Retinal pigment epithelial cell (primary cell): ENCODE data around the gene ZBTB16.

Source experiments
- DNase-seq: peaks from one replicate; pipeline ENCODE4 v3.0.0-alpha.2; 2010; ENCODE audit warnings: low read depth
- H3K4me3 ChIP-seq: 2 replicates; pipeline ENCODE4 v1.5.1; 2011; ENCODE audit warnings: mild to moderate bottlenecking, low read length, control low read depth, moderate library complexity
- TF ChIP-seq, protein P1 (sequence below): conservative IDR thresholded peaks from 2 replicates; pipeline ENCODE4 v1.5.1; 2011; ENCODE audit warnings: low read depth, low read length, control low read depth, inconsistent platforms

ZBTB16 gene

DNA sequence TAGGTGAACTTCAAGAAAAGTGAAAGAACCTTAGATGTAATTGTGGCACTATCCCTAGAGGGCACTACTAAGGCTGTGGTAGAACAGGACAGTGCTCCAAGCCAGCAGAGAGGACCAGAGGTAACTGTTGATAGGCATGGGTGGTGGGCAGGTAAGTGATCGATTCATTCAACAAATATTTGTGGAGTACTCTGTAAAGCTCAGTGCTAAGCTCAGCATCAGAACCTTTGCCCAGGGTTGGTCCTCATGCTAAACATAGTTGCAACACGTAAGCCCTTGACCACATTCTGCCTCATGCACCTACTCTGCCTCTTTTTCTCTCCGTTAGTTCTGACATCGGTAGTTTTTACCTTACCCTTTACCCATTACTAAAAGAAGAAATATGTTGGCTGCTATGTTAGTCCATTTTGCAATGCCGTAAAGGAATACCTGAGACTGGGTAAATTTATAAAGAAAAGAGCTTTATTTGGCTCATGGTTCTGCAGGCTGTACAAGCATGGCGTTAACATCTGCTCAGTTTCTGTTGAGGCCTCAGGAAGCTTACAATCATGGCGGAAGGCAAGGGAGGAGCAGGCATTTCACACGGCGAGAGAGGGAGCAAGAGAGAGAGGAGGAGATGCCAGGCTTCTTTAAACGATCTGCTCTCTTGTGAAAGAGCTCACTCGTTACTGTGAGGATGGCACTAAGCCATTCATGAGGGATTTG lies 218.3 kb downstream of the ZBTB16 start:
- no peak overlapping the region for H3K4me3 ChIP-seq
- TF ChIP-seq, protein P1, sequence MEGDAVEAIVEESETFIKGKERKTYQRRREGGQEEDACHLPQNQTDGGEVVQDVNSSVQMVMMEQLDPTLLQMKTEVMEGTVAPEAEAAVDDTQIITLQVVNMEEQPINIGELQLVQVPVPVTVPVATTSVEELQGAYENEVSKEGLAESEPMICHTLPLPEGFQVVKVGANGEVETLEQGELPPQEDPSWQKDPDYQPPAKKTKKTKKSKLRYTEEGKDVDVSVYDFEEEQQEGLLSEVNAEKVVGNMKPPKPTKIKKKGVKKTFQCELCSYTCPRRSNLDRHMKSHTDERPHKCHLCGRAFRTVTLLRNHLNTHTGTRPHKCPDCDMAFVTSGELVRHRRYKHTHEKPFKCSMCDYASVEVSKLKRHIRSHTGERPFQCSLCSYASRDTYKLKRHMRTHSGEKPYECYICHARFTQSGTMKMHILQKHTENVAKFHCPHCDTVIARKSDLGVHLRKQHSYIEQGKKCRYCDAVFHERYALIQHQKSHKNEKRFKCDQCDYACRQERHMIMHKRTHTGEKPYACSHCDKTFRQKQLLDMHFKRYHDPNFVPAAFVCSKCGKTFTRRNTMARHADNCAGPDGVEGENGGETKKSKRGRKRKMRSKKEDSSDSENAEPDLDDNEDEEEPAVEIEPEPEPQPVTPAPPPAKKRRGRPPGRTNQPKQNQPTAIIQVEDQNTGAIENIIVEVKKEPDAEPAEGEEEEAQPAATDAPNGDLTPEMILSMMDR: no peak
- DNase-seq: no peak

DNA sequence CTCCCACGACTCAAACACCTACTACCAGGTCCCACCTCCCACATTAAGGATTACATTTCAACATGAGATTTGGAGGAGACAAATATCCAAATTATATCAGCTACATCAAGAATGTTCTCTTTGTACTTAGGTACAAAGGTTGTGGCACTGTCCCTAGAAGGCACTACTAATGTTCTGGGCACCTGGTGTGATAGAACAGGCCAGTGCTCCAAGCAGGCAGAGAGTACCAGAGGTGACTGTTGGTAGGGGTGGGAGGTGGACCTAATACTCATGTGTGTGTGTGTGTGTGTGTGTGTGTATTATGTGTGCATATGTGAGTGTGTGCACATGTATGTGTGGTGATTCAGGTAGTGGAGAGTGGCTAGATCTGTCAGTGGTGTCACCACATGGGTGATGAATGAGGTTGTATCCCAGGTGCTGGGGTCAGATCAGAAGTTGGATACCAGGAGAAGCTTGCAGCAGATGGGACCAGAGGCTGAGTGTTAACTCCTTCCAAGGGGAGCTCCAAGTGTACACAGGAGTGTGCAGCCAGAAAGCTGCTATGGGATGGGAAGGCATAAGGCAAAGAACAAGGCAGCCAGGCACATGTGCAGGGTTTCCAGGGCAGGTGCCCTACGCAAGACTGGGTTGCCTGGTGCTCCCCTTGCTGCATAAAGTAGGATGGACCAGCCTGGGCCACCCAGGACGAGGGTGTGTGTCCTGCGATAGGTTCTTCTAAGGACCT lies 219.0 kb downstream of the ZBTB16 start:
- no peak overlapping the region for H3K4me3 ChIP-seq
- TF ChIP-seq, protein P1: no peak

DNA sequence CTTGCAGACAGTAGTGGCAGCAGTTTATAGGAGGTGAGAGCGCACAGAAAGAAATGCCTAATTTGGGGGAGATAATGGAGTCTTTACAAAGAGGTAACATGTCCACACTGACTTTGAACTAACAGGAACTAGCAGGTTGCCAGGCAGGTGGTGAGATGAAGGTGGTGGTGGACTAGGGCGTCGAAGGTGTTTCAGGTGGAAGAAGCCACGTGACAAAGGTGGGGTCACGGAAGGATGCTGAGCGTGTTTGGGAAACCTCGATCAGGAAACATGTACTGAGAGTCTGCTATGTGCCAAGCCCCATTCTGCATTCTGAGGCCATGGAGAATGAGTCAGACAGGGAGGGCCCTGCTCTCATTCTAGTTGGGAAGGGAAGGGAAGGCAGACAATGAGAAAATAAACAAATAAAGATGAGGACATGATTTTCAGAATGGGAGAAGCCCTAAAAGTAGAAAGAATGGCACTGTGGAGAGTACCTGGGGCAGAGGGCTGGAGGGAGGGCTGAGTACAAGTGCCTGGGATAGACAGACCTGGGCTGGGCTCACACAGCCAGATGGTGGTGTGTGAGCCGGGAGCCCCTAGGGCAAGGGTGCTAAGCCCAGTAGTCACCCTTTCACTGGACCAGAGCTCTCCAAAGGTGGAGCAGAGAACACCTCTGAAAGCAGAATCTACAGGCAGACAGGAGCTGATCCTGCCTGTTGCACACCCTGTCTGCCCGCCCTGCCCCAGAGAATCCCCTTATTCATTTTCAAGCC lies 220.5 kb downstream of the ZBTB16 start:
- H3K4me3 ChIP-seq: no peak overlapping the region
- TF ChIP-seq, protein P1: no peak
- DNase-seq: no peak

More for the DNA sequence above, 219.0 kb downstream of the ZBTB16 start:
- DNase-seq: no peak

DNA sequence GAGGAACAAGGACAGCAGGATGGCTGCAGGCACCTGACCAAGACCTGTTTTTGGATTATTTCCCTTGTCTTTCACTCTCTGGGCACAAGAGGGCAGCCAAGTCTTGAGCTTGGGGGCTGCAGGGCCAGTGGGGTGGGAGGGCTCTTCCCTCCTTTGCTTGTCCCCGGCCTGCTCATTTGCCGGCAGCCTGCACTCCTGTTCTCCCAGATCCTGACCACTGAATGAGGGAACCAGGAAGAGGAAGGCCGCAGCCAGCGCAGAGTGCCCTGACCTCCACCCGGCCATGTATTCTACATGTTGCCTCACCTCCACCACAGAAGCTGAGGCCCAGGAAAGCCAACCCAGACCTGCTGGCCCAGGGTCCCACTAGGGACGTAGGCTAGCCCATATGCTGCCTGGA lies 221.2 kb downstream of the ZBTB16 start:
- no peak overlapping the region for H3K4me3 ChIP-seq
- no peak for DNase-seq

DNA sequence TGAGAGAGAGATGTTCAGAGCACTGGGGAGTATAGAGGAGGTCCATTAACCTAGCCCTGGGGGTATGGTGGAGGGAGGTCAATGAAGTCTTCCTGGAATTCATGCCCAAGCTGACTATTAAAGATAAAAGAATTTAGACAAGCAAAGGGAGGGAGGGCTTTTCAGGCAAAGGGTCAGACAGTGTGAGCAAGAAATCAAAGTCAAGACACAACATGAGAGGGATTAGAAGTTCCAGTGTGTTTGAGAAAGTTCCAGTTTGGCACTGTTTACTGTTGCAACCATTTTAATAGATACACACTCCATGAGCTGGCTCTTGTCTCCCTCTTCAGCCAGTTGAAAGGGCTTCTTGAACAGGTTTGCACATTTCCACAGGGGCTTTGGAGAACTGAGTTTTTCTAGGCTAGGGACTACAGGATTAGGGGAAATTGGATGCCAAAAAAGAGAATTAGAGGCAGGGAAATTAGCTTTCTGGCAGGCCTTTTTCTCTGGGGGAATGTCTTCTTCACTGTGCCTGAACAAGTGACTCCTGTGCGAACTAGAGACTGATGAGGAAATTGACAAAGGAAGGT lies 222.0 kb downstream of the ZBTB16 start:
- TF ChIP-seq, protein P1: no peak
- no peak for DNase-seq

More for the DNA sequence above, 221.2 kb downstream of the ZBTB16 start:
- TF ChIP-seq, protein P1: peak; percentile 65

DNA sequence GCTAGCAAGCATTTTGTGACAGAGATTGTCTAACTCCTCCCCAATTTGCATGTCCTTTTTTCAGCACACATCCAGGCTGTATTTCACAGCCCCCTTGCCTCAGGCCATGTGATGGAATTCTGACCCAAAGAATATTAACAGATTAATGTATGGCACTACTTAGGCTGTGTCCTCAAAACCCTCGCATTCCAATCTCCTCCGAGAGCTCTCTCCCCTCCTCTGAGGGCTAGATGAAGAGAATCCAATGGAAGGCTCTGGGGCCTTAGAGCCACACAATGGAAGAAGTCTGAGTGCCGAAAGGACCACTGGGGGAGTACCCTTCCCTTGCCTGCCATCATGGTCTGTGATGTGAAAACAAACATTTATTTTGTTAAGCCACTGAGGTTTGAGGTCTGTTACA lies 223.0 kb downstream of the ZBTB16 start:
- no peak overlapping the region for H3K4me3 ChIP-seq
- no peak for DNase-seq
- TF ChIP-seq, protein P1: no peak

More for the DNA sequence above, 222.0 kb downstream of the ZBTB16 start:
- no peak overlapping the region for H3K4me3 ChIP-seq
